ENCODE results near the gene OPN1MW2. TPM values are rescaled to one million over a fixed set of nuclear protein-coding genes. Genes with fewer than 3 reads are reported as not detected.
"Not testable (repeated sequence)": the region's sequence is repeated elsewhere in the genome, so short reads cannot be mapped to it uniquely, and the experiment has no call there.

The OPN1MW2 gene
- polyA plus RNA-seq, 4 donors = not detected

DNA sequence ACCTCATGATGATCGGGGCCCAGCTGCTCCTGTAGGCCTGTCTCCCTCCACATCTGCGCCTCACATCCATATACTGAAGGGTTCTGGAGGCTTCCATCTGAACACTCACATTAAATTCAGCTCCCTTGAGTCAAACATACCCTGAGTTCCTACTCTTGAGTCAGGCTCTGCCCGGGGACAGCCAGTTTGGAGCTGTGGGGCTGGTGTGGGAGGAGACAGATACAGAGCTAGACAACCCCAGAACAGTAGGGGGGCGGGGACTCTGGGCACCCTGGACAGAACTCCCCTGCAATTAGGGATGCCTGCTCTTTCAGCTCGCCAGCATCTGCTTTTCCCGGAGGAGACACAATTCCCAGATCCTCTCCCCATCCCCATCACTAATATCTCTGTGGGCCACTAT lies 43.5 kb downstream of the OPN1MW2 start:
- DNase-seq (ENCODE audit: low read depth in 4 of 4, low spot score in 3 of 4) = not testable (repeated sequence)

DNA sequence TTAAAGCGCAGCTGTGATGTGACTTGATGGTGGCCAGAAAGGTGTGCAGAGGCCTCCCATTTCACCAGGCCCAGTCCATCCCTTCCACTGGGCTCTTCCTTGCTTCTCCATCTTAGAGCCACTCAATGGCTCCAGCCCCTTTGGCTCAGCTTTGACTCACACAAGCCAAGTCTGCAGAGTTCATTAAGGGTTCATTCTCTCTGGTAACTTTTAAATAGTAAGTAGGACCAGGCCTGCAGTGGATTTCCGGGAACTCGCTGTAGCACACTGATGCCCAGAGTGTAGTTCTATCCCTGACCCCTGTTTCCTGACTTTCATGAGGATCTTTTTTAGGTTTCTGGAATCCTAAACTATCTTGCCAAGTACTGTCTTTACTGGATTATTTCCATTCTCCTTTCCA lies 49.7 kb downstream of the OPN1MW2 start:
- DNase-seq (ENCODE audit: low read depth in 4 of 4, low spot score in 3 of 4) = not testable (repeated sequence)

Other genes with a start within 250 kb of the OPN1MW2 start
- 10 to 100 TPM; 41.5 to 44.3 (median 41.9) TPM for gene HCFC1, start 247.9 kb upstream of the OPN1MW2 start, polyA plus RNA-seq (ENCODE audit: insufficient read length in 4 of 4)
- gene TMEM187, start 247.0 kb upstream of the OPN1MW2 start, polyA plus RNA-seq (ENCODE audit: insufficient read length in 4 of 4) = 1 to 10 TPM; 6.9 to 9.6 (median 7.4) TPM
- gene IRAK1, start 199.9 kb upstream of the OPN1MW2 start, polyA plus RNA-seq (ENCODE audit: insufficient read length in 4 of 4) = 10 to 100 TPM; 48.4 to 62.2 (median 51.7) TPM
- gene MECP2, start 122.0 kb upstream of the OPN1MW2 start, polyA plus RNA-seq (ENCODE audit: insufficient read length in 4 of 4) = 10 to 100 TPM; 30.2 to 36.9 (median 31.6) TPM
- not detected for gene OPN1LW, start 75.5 kb upstream of the OPN1MW2 start, polyA plus RNA-seq (ENCODE audit: insufficient read length in 4 of 4)
- not detected for gene OPN1MW, start 37.2 kb upstream of the OPN1MW2 start, polyA plus RNA-seq (ENCODE audit: insufficient read length in 4 of 4)
- not detected for gene OPN1MW3, start 37.8 kb downstream of the OPN1MW2 start, polyA plus RNA-seq (ENCODE audit: insufficient read length in 4 of 4)
- not detected for gene TEX28, start 75.4 kb downstream of the OPN1MW2 start, polyA plus RNA-seq (ENCODE audit: insufficient read length in 4 of 4)
- gene TKTL1, start 76.0 kb downstream of the OPN1MW2 start, polyA plus RNA-seq (ENCODE audit: insufficient read length in 4 of 4) = under 1 TPM; 0.26 to 0.91 (median 0.45) TPM
- 100 to 1,000 TPM; 393 to 586 (median 423) TPM for gene FLNA, start 154.9 kb downstream of the OPN1MW2 start, polyA plus RNA-seq (ENCODE audit: insufficient read length in 4 of 4)
- gene EMD, start 159.5 kb downstream of the OPN1MW2 start, polyA plus RNA-seq (ENCODE audit: insufficient read length in 4 of 4) = 10 to 100 TPM; 68.7 to 96.7 (median 74.0) TPM
- 1,000 to 10,000 TPM; 2,815 to 4,008 (median 3,095) TPM for gene RPL10, start 178.6 kb downstream of the OPN1MW2 start, polyA plus RNA-seq (ENCODE audit: insufficient read length in 4 of 4)
- 10 to 100 TPM; 10.5 to 16.1 (median 14.1) TPM for gene DNASE1L1, start 189.5 kb downstream of the OPN1MW2 start, polyA plus RNA-seq (ENCODE audit: insufficient read length in 4 of 4)
- 10 to 100 TPM; 26.3 to 36.4 (median 30.8) TPM for gene TAFAZZIN, start 191.8 kb downstream of the OPN1MW2 start, polyA plus RNA-seq (ENCODE audit: insufficient read length in 4 of 4)
- 100 to 1,000 TPM; 155 to 184 (median 168) TPM for gene ATP6AP1, start 208.9 kb downstream of the OPN1MW2 start, polyA plus RNA-seq (ENCODE audit: insufficient read length in 4 of 4)
- 100 to 1,000 TPM; 118 to 136 (median 132) TPM for gene GDI1, start 217.4 kb downstream of the OPN1MW2 start, polyA plus RNA-seq (ENCODE audit: insufficient read length in 4 of 4)
- 10 to 100 TPM; 47.2 to 55.8 (median 51.6) TPM for gene FAM50A, start 224.4 kb downstream of the OPN1MW2 start, polyA plus RNA-seq (ENCODE audit: insufficient read length in 4 of 4)
- gene PLXNA3, start 238.5 kb downstream of the OPN1MW2 start, polyA plus RNA-seq (ENCODE audit: insufficient read length in 4 of 4) = 10 to 100 TPM; 38.6 to 50.2 (median 47.5) TPM

All from right renal pelvis (tissue), 4 donors.